ENCODE measurements around the gene EGLN1.

Gene EGLN1

GRCh38 chr1:231376101-231376500 is 46.0 kb downstream of the EGLN1 start:
- Histone ChIP-seq H3K9me3 (ENCODE audit: control insufficient read depth, insufficient read depth, low read depth, low read length) (no peaks in the 10 kb centered on the region), H3K27ac (ENCODE audit: extremely low read depth, low read depth, low read length) (no peak overlapping the region), H3K36me3 (ENCODE audit: control insufficient read depth in 2 of 2, insufficient read depth in 1 of 2, low read length in 2 of 2) (no peaks in the 10 kb centered on the region), H3K4me3 (ENCODE audit: low read depth, low read length) (no peak overlapping the region), H3K4me1 (ENCODE audit: control insufficient read depth, insufficient read depth, low read length) (peaks cover 12% of the 10 kb centered on the region; the same call in 1 of the 2 replicates)
- CTCF ChIA-PET: no interaction called here
- TF ChIP-seq ZNF121 (tag by site-specific recombination; IDR thresholded peaks at IDR 0.05) (peak; percentile 42; the same call in 1 of the 2 replicates), ZNF366 (tag by site-specific recombination; conservative IDR thresholded peaks at IDR 0.05) (0 out of 2 replicates have a peak, but pooled peaks have one; percentile 11), ZNF626 (tag by site-specific recombination; IDR thresholded peaks at IDR 0.05) (no peak)
- POLR2A ChIA-PET: no interaction called here

- POLR2A ChIA-PET: interaction anchor here (0.8 to 1.2 kb wide), 2 partner anchors 11 to 17 kb away, joined by 3 to 10 read pairs; no protein-coding TSS in a partner anchor
Measured at GRCh38 chr1:231374394-231374793, 47.7 kb downstream of the EGLN1 start.

GRCh38 chr1:231372501-231372900 is 49.6 kb downstream of the EGLN1 start:
- TF ChIP-seq PRDM6 (tag by site-specific recombination; IDR thresholded peaks at IDR 0.05) (peak; percentile 51; the same call in 1 of the 2 replicates), TRIM28 (IDR thresholded peaks at IDR 0.05; ENCODE audit: borderline replicate concordance, low read length) (no peak), MYNN (tag by site-specific recombination; IDR thresholded peaks at IDR 0.05; ENCODE audit: borderline replicate concordance) (no peak)
- ChIA-PET CTCF (interaction anchor here (0.6 to 1.2 kb wide), 6 partner anchors 10 to 212 kb away, joined by 3 to 4 read pairs (median 3); no protein-coding TSS in a partner anchor), POLR2A (interaction anchor here (1.4 kb wide), 1 partner anchor 35 kb away, joined by 5 read pairs; the partner anchor contains the start of genes EXOC8 and SPRTN)

More at GRCh38 chr1:231374394-231374793, 47.7 kb downstream of the EGLN1 start:
- Histone ChIP-seq H3K9me3 (ENCODE audit: control insufficient read depth, insufficient read depth, low read depth, low read length) (no peaks in the 10 kb centered on the region), H3K4me3 (ENCODE audit: low read depth, low read length) (no peak overlapping the region), H3K36me3 (ENCODE audit: control insufficient read depth in 2 of 2, insufficient read depth in 1 of 2, low read length in 2 of 2) (no peaks in the 10 kb centered on the region), H3K4me1 (ENCODE audit: control insufficient read depth, insufficient read depth, low read length) (peaks cover 12% of the 10 kb centered on the region; the same call in 1 of the 2 replicates), H3K27ac (ENCODE audit: extremely low read depth, low read depth, low read length) (no peak overlapping the region)
- no peak for TF ChIP-seq BCL6B (tag by site-specific recombination; IDR thresholded peaks at IDR 0.05)
- no peak for TF ChIP-seq ZNF580 (tag by site-specific recombination; IDR thresholded peaks at IDR 0.05)
- 0 out of 2 replicates have a peak, but pooled peaks have one; percentile 62 for TF ChIP-seq ZNF121 (tag by site-specific recombination; IDR thresholded peaks at IDR 0.05)
- TF ChIP-seq ZNF26 (tag by site-specific recombination; IDR thresholded peaks at IDR 0.05): no peak
- TF ChIP-seq ZNF416 (tag by site-specific recombination; IDR thresholded peaks at IDR 0.05): no peak
- no peak for TF ChIP-seq ZNF785 (tag by site-specific recombination; IDR thresholded peaks at IDR 0.05)
- TF ChIP-seq ZNF555 (tag by site-specific recombination; conservative IDR thresholded peaks at IDR 0.05): no peak
- CTCF ChIA-PET: interaction anchor here (0.6 to 1.6 kb wide), 5 partner anchors 12 to 121 kb away, joined by 3 to 7 read pairs (median 3); no protein-coding TSS in a partner anchor

More at GRCh38 chr1:231372501-231372900, 49.6 kb downstream of the EGLN1 start:
- peaks cover 11% of the 10 kb centered on the region; the same call in 1 of the 2 replicates for H3K4me1 ChIP-seq (ENCODE audit: control insufficient read depth, insufficient read depth, low read length)
- H3K9me3 ChIP-seq (ENCODE audit: control insufficient read depth, insufficient read depth, low read depth, low read length): no peaks in the 10 kb centered on the region
- no peak overlapping the region for H3K4me3 ChIP-seq (ENCODE audit: low read depth, low read length)
- no peak overlapping the region for H3K27ac ChIP-seq (ENCODE audit: extremely low read depth, low read depth, low read length)
- H3K36me3 ChIP-seq (ENCODE audit: control insufficient read depth in 2 of 2, insufficient read depth in 1 of 2, low read length in 2 of 2): peaks cover under 1 to 4% of the 10 kb centered on the region in 2 experiments
